GM10266 (cell line): Measurements from ENCODE around the gene RAC3.

Experiments
- DNase-seq: peaks from one replicate; pipeline ENCODE4 v3.0.0; 2012; ENCODE audit errors: extremely low spot score
- CTCF ChIP-seq: IDR thresholded peaks from 2 replicates; pipeline ENCODE4 v1.5.1; 2012; ENCODE audit warnings: mild to moderate bottlenecking, low read depth; ENCODE audit not compliant: control insufficient read depth, insufficient read depth; ENCODE audit errors: missing control alignments

Gene RAC3

DNA sequence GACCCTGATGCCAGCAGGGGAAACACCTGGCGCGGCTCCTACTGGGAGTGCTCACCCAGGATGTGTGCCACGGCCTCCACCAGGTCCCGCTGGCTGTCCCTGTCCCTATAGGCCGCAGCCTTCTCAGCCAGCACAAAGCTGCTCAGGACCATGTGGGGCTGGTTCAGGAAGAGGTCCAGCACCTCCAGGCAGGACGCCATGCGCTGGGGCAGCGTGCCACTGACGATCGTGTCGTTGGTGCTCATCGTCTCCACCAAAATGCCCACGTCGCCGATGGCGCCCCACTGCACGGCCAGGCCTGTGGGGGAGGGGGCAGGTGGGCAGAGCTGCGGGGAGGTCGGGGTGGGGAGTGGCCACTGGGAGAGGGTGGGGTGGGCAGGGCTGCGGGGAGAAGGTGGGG, 50.1 kb downstream of the RAC3 start:
- no peak for DNase-seq
- TF ChIP-seq CTCF, result no peak

GRCh38 chr17:82081966-82082365, 50.5 kb downstream of the RAC3 start:
- no peak for DNase-seq
- TF ChIP-seq CTCF, result no peak

DNA sequence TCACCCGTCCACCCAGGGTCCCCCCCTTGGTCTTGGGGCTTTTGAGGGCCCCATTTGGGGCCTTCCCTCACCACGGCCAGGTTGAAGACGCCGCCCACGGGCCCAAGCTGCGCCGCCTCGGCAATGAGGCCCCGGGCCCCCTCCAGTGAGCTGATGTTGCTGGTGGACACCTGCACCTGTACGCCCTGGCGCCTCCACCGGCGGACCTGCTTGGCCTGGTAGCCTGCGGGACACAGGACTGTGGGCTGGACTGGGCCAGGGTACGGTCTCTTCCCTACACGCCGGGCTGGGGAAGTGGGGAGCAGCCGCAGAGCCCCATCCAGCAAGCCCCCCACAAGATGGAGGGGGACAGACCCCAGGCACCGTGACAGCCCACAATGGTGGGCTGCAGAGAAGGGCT, 51.0 kb downstream of the RAC3 start:
- TF ChIP-seq CTCF, result no peak
- DNase-seq, result no peak

GRCh38 chr17:82083009-82083408, 51.5 kb downstream of the RAC3 start:
- no peak for DNase-seq
- TF ChIP-seq CTCF, result no peak
